Measurements from ENCODE around the gene NLRP3.
"Not testable (repeated sequence)": the region's sequence is repeated elsewhere in the genome, so short reads cannot be mapped to it uniquely, and the experiment has no call there.

NLRP3 gene

GRCh38 chr1:247390116-247390791, 25.7 kb upstream of the NLRP3 start:
- Histone ChIP-seq H3K9me3 (no peaks in the 10 kb centered on the region), H3K36me3 (no peaks in the 10 kb centered on the region), H3K4me3 (ENCODE audit: low read depth, low read length) (no peak overlapping the region), H3K4me1 (no peaks in the 10 kb centered on the region; the same call in 1 of the 2 replicates), H3K27me3 (no peaks in the 10 kb centered on the region)
- DNase-seq: peak; percentile 73
- TF ChIP-seq CTCF (IDR thresholded peaks at IDR 0.05; ENCODE audit: low read depth, low read length): peak; percentile 94

- H3K36me3 ChIP-seq: no peaks in the 10 kb centered on the region
- H3K9me3 ChIP-seq: no peaks in the 10 kb centered on the region
- no peak for DNase-seq
- no peak overlapping the region for H3K4me3 ChIP-seq (ENCODE audit: low read depth, low read length)
- no peak for TF ChIP-seq CTCF (IDR thresholded peaks at IDR 0.05; ENCODE audit: low read depth, low read length)
- H3K4me1 ChIP-seq: no peaks in the 10 kb centered on the region; the same call in 1 of the 2 replicates
- no peaks in the 10 kb centered on the region for H3K27me3 ChIP-seq
Measured at GRCh38 chr1:247390996-247391395, 25.0 kb upstream of the NLRP3 start.

GRCh38 chr1:247392088-247392487, 23.9 kb upstream of the NLRP3 start:
- Histone ChIP-seq H3K27me3 (no peaks in the 10 kb centered on the region), H3K4me1 (no peaks in the 10 kb centered on the region; the same call in 1 of the 2 replicates), H3K36me3 (no peaks in the 10 kb centered on the region), H3K9me3 (no peaks in the 10 kb centered on the region), H3K4me3 (ENCODE audit: low read depth, low read length) (no peak overlapping the region)
- DNase-seq: no peak
- no peak for TF ChIP-seq CTCF (IDR thresholded peaks at IDR 0.05; ENCODE audit: low read depth, low read length)

GRCh38 chr1:247395075-247395474, 20.9 kb upstream of the NLRP3 start:
- not testable (repeated sequence) for H3K36me3 ChIP-seq; H3K9me3 ChIP-seq; H3K4me1 ChIP-seq; DNase-seq; H3K4me3 ChIP-seq (ENCODE audit: low read depth, low read length); H3K27me3 ChIP-seq

- Histone ChIP-seq H3K36me3 (no peaks in the 10 kb centered on the region), H3K27me3 (no peaks in the 10 kb centered on the region), H3K9me3 (no peaks in the 10 kb centered on the region), H3K4me3 (ENCODE audit: low read depth, low read length) (no peak overlapping the region), H3K4me1 (no peaks in the 10 kb centered on the region)
- DNase-seq: no peak
- no peak for TF ChIP-seq CTCF (IDR thresholded peaks at IDR 0.05; ENCODE audit: low read depth, low read length)
Measured at GRCh38 chr1:247400685-247401084, 15.3 kb upstream of the NLRP3 start.

GRCh38 chr1:247401310-247402119, 14.5 kb upstream of the NLRP3 start:
- Histone ChIP-seq H3K4me1 (no peaks in the 10 kb centered on the region), H3K36me3 (no peaks in the 10 kb centered on the region), H3K4me3 (ENCODE audit: low read depth, low read length) (no peak overlapping the region), H3K9me3 (no peaks in the 10 kb centered on the region), H3K27me3 (no peaks in the 10 kb centered on the region)
- DNase-seq: no peak
- TF ChIP-seq CTCF (IDR thresholded peaks at IDR 0.05; ENCODE audit: low read depth, low read length): no peak
